A673 (cell line): ENCODE results near the gene LRRC27. TPM values are rescaled to one million over a fixed set of nuclear protein-coding genes. Genes with fewer than 3 reads are reported as not detected.

ENCODE experiments used
- BruUV-seq: library from RNA; stranded (reverse); fragments of 400-500 nt; replicated peaks from 2 replicates; lab custom pipeline; 2021; lab: Mats Ljungman, UMichigan
- CTCF ChIA-PET: fragments of 300-600 bp; sonication (Branson Sonifier 250); formaldehyde crosslinking; loops from one replicate; lab custom pipeline; 2022; ENCODE audit warnings: antibody characterized with exemption; lab: Charles Lee
- POLR2A ChIA-PET: fragments of 300-600 bp; sonication (Branson Sonifier 250); formaldehyde crosslinking; loops from one replicate; lab custom pipeline; 2022; ENCODE audit warnings: antibody characterized with exemption; ENCODE audit not compliant: low non-redundant PET; lab: Charles Lee
- DNase-seq: peaks from one replicate; pipeline ENCODE4 v3.0.0-alpha.2; 2015; ENCODE audit warnings: low spot score
- H3K27ac ChIP-seq: fragments of 200-600 bp; sonication (generic); 2 replicates; pipeline ENCODE4 v1.5.1; 2016; ENCODE audit warnings: mixed run types, low read depth, mild to moderate bottlenecking, mixed read lengths, antibody characterized with exemption, low read length; ENCODE audit not compliant: poor library complexity, severe bottlenecking
- H3K27me3 ChIP-seq: fragments of 200-600 bp; sonication (generic); replicated peaks from 2 replicates; pipeline ENCODE4 v1.6.1; 2017; ENCODE audit warnings: mixed run types, low read depth, mild to moderate bottlenecking, mixed read lengths, antibody characterized with exemption, low read length; ENCODE audit not compliant: insufficient read depth, poor library complexity
- H3K36me3 ChIP-seq: fragments of 200-600 bp; sonication (generic); 2 replicates; pipeline ENCODE4 v1.6.1; 2016; ENCODE audit warnings: mixed run types, mild to moderate bottlenecking, mixed read lengths, antibody characterized with exemption, low read length; ENCODE audit not compliant: insufficient read depth, poor library complexity, severe bottlenecking
- H3K4me1 ChIP-seq: fragments of 200-600 bp; sonication (generic); 2 replicates; pipeline ENCODE4 v1.6.1; 2017; ENCODE audit warnings: mixed run types, mild to moderate bottlenecking, mixed read lengths, antibody characterized with exemption, low read length; ENCODE audit not compliant: insufficient read depth, poor library complexity, severe bottlenecking
- H3K4me3 ChIP-seq: fragments of 200-600 bp; sonication (generic); 2 replicates; pipeline ENCODE4 v1.5.1; 2016; ENCODE audit warnings: low read depth, mixed run types, mild to moderate bottlenecking, mixed read lengths, low read length; ENCODE audit not compliant: poor library complexity, severe bottlenecking
- H3K9me3 ChIP-seq: fragments of 200-600 bp; sonication (generic); 2 replicates; pipeline ENCODE4 v1.6.1; 2016; ENCODE audit warnings: mixed run types, low read depth, mild to moderate bottlenecking, mixed read lengths, antibody characterized with exemption, low read length; ENCODE audit not compliant: poor library complexity, severe bottlenecking
- CTCF ChIP-seq: fragments of 300-800, 200-600 bp; sonication (generic); conservative IDR thresholded peaks from 2 replicates; pipeline ENCODE4 v1.5.1; 2017; ENCODE audit warnings: low read depth, mild to moderate bottlenecking, antibody characterized with exemption, low read length, moderate library complexity, mixed read lengths
- EZH2 ChIP-seq: fragments of 200-600 bp; sonication (generic); IDR thresholded peaks from 2 replicates; pipeline ENCODE4 v1.6.1; 2017; ENCODE audit warnings: borderline replicate concordance, low read depth, mild to moderate bottlenecking, mixed read lengths, antibody characterized with exemption, low read length; ENCODE audit not compliant: poor library complexity, severe bottlenecking
- intact Hi-C: fragments of 100-400 bp; cut with micrococcal nuclease; formaldehyde crosslinking; loops from one replicate; pipeline ENCODE4 v1.10.0; 2022; ENCODE audit not compliant: unreplicated experiment
- total RNA-seq: library from RNA; stranded (reverse); gene quantifications from 2 replicates; pipeline ENCODE4 v1.2.3, GENCODE V29; 2021

LRRC27 gene
- total RNA-seq, 1 experiment from 2014 or later, result 11.5 TPM

- Histone ChIP-seq H3K27me3 (no peaks in the 10 kb centered on the region), H3K36me3 (no peaks in the 10 kb centered on the region), H3K27ac (no peak overlapping the region), H3K4me1 (no peaks in the 10 kb centered on the region), H3K9me3 (no peaks in the 10 kb centered on the region), H3K4me3 (no peak overlapping the region)
- DNase-seq, result no peak
- BruUV-seq, result no TSS peak
- TF ChIP-seq EZH2 (no peak), CTCF (no peak)
- POLR2A ChIA-PET, result no interaction called here
- intact Hi-C loops, result no loop called here
- CTCF ChIA-PET, result no interaction called here
These were observed 42.2 kb downstream of the LRRC27 start for GRCh38 chr10:132374176-132374575.

- CTCF ChIA-PET, result no interaction called here
- BruUV-seq, result no TSS peak
- intact Hi-C loops, result no loop called here
These were observed 42.6 kb downstream of the LRRC27 start for GRCh38 chr10:132374612-132375011.

GRCh38 chr10:132375116-132375794 is 43.3 kb downstream of the LRRC27 start:
- CTCF ChIA-PET, result no interaction called here
- BruUV-seq, result no TSS peak

More at GRCh38 chr10:132374612-132375011, 42.6 kb downstream of the LRRC27 start:
- H3K36me3 ChIP-seq, result no peaks in the 10 kb centered on the region
- H3K4me3 ChIP-seq, result no peak overlapping the region
- no peaks in the 10 kb centered on the region for H3K27me3 ChIP-seq
- H3K9me3 ChIP-seq, result no peaks in the 10 kb centered on the region
- no peak for DNase-seq
- TF ChIP-seq CTCF (no peak), EZH2 (no peak)
- POLR2A ChIA-PET, result no interaction called here
- H3K27ac ChIP-seq, result no peak overlapping the region
- no peaks in the 10 kb centered on the region for H3K4me1 ChIP-seq

More at GRCh38 chr10:132375116-132375794, 43.3 kb downstream of the LRRC27 start:
- H3K9me3 ChIP-seq, result no peaks in the 10 kb centered on the region
- POLR2A ChIA-PET, result no interaction called here
- no peak overlapping the region for H3K27ac ChIP-seq
- no peak for TF ChIP-seq EZH2
- no peak for TF ChIP-seq CTCF
- H3K4me3 ChIP-seq, result no peak overlapping the region
- no peaks in the 10 kb centered on the region for H3K4me1 ChIP-seq
- intact Hi-C loops, result no loop called here
- H3K36me3 ChIP-seq, result no peaks in the 10 kb centered on the region
- H3K27me3 ChIP-seq, result no peaks in the 10 kb centered on the region
- no peak for DNase-seq
